ENCODE results near the gene WWOX. TPM values are rescaled to one million over a fixed set of nuclear protein-coding genes. Genes with fewer than 3 reads are reported as not detected.

WWOX gene
- total RNA-seq, 1 donor from 2014 or later, result 19.2 TPM

- no peaks in the 10 kb centered on the region for H3K36me3 ChIP-seq
- no peak overlapping the region for H3K27ac ChIP-seq
- H3K27me3 ChIP-seq (ENCODE audit: low read depth), result no peaks in the 10 kb centered on the region
- H3K9me3 ChIP-seq, result peaks cover 8% of the 10 kb centered on the region
- intact Hi-C loops (cut with DNase I), result no loop called here
- no peak overlapping the region for H3K4me3 ChIP-seq
- ATAC-seq, result no peak
- peak; percentile 12 for TF ChIP-seq CTCF (IDR thresholded peaks at IDR 0.05)
- no peak for DNase-seq
- no peaks in the 10 kb centered on the region for H3K4me1 ChIP-seq
Measured at GRCh38 chr16:78396046-78396445, 296.6 kb downstream of the WWOX start.

GRCh38 chr16:78396673-78397072, 297.2 kb downstream of the WWOX start:
- no peaks in the 10 kb centered on the region for H3K27me3 ChIP-seq (ENCODE audit: low read depth)
- H3K36me3 ChIP-seq, result no peaks in the 10 kb centered on the region
- H3K4me3 ChIP-seq, result no peak overlapping the region
- TF ChIP-seq CTCF (IDR thresholded peaks at IDR 0.05), result no peak
- intact Hi-C loops (cut with DNase I), result no loop called here
- H3K9me3 ChIP-seq, result peaks cover 8% of the 10 kb centered on the region
- H3K4me1 ChIP-seq, result no peaks in the 10 kb centered on the region
- H3K27ac ChIP-seq, result no peak overlapping the region
- no peak for DNase-seq
- ATAC-seq, result no peak

GRCh38 chr16:78399384-78399783, 299.9 kb downstream of the WWOX start:
- intact Hi-C loops (cut with DNase I), result no loop called here
- no peak overlapping the region for H3K27ac ChIP-seq
- no peaks in the 10 kb centered on the region for H3K9me3 ChIP-seq
- no peaks in the 10 kb centered on the region for H3K27me3 ChIP-seq (ENCODE audit: low read depth)
- no peaks in the 10 kb centered on the region for H3K36me3 ChIP-seq
- no peaks in the 10 kb centered on the region for H3K4me1 ChIP-seq
- DNase-seq (no peak), ATAC-seq (no peak)
- no peak for TF ChIP-seq CTCF (IDR thresholded peaks at IDR 0.05)
- H3K4me3 ChIP-seq, result no peak overlapping the region

GRCh38 chr16:78402833-78403232, 303.4 kb downstream of the WWOX start:
- H3K9me3 ChIP-seq, result no peaks in the 10 kb centered on the region
- TF ChIP-seq CTCF (IDR thresholded peaks at IDR 0.05), result no peak
- no peaks in the 10 kb centered on the region for H3K27me3 ChIP-seq (ENCODE audit: low read depth)
- no peaks in the 10 kb centered on the region for H3K4me1 ChIP-seq
- intact Hi-C loops (cut with DNase I), result no loop called here
- no peaks in the 10 kb centered on the region for H3K36me3 ChIP-seq
- ATAC-seq (no peak), DNase-seq (no peak)
- H3K4me3 ChIP-seq, result no peak overlapping the region
- H3K27ac ChIP-seq, result no peak overlapping the region

- DNase-seq, result no peak
- H3K27me3 ChIP-seq (ENCODE audit: low read depth), result no peaks in the 10 kb centered on the region
Measured at GRCh38 chr16:78405040-78405439, 305.6 kb downstream of the WWOX start.

More at GRCh38 chr16:78405040-78405439, 305.6 kb downstream of the WWOX start:
- Histone ChIP-seq H3K4me1 (no peaks in the 10 kb centered on the region), H3K36me3 (no peaks in the 10 kb centered on the region), H3K27ac (no peak overlapping the region), H3K9me3 (no peaks in the 10 kb centered on the region), H3K4me3 (no peak overlapping the region)
- intact Hi-C loops (cut with DNase I), result no loop called here
- no peak for TF ChIP-seq CTCF (IDR thresholded peaks at IDR 0.05)
- ATAC-seq, result no peak

Measured in lower lobe of right lung (tissue), 2 donors.